ENCODE results near the gene FURIN.

The FURIN gene

DNA sequence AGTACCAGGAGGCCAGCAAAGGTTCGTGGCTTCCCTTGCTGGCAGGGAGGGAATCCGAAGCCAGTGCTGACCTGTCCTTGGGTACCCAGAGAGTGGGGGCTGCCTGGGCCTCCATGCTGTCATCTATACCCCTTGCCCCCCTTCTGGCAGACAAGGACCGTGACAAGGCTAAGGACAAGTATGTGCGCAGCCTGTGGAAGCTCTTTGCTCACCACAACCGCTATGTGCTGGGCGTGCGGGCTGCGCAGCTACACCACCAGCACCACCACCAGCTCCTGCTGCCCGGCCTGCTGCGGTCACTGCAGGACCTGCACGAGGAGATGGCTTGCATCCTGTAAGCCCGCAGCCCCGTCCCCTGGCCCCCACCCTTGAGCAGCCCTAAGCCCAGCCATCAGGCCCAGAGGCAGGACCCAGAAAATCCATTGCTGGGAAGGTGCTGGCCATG lies 18.7 kb downstream of the FURIN start:
- DNase-seq (ENCODE audit: low read depth in 1 of 2, low spot score in 1 of 2): no peak
- H3K27ac ChIP-seq (replicated peaks): peak overlapping the region; percentile 8; the same call in 1 of the 2 replicates
- TF ChIP-seq, protein P1, sequence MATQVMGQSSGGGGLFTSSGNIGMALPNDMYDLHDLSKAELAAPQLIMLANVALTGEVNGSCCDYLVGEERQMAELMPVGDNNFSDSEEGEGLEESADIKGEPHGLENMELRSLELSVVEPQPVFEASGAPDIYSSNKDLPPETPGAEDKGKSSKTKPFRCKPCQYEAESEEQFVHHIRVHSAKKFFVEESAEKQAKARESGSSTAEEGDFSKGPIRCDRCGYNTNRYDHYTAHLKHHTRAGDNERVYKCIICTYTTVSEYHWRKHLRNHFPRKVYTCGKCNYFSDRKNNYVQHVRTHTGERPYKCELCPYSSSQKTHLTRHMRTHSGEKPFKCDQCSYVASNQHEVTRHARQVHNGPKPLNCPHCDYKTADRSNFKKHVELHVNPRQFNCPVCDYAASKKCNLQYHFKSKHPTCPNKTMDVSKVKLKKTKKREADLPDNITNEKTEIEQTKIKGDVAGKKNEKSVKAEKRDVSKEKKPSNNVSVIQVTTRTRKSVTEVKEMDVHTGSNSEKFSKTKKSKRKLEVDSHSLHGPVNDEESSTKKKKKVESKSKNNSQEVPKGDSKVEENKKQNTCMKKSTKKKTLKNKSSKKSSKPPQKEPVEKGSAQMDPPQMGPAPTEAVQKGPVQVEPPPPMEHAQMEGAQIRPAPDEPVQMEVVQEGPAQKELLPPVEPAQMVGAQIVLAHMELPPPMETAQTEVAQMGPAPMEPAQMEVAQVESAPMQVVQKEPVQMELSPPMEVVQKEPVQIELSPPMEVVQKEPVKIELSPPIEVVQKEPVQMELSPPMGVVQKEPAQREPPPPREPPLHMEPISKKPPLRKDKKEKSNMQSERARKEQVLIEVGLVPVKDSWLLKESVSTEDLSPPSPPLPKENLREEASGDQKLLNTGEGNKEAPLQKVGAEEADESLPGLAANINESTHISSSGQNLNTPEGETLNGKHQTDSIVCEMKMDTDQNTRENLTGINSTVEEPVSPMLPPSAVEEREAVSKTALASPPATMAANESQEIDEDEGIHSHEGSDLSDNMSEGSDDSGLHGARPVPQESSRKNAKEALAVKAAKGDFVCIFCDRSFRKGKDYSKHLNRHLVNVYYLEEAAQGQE (IDR thresholded peaks at IDR 0.05; ENCODE audit: insufficient replicate concordance, low read depth): no peak
- TF ChIP-seq, protein P2, sequence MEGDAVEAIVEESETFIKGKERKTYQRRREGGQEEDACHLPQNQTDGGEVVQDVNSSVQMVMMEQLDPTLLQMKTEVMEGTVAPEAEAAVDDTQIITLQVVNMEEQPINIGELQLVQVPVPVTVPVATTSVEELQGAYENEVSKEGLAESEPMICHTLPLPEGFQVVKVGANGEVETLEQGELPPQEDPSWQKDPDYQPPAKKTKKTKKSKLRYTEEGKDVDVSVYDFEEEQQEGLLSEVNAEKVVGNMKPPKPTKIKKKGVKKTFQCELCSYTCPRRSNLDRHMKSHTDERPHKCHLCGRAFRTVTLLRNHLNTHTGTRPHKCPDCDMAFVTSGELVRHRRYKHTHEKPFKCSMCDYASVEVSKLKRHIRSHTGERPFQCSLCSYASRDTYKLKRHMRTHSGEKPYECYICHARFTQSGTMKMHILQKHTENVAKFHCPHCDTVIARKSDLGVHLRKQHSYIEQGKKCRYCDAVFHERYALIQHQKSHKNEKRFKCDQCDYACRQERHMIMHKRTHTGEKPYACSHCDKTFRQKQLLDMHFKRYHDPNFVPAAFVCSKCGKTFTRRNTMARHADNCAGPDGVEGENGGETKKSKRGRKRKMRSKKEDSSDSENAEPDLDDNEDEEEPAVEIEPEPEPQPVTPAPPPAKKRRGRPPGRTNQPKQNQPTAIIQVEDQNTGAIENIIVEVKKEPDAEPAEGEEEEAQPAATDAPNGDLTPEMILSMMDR (IDR thresholded peaks at IDR 0.05; ENCODE audit: insufficient read depth, low read length): no peak
- no peak for TF ChIP-seq GABPA (IDR thresholded peaks at IDR 0.05; ENCODE audit: low read depth)
- TF ChIP-seq POLR2AphosphoS5 (IDR thresholded peaks at IDR 0.05; ENCODE audit: low read depth): no peak
- no peak for TF ChIP-seq SPI1 (IDR thresholded peaks at IDR 0.05; ENCODE audit: borderline replicate concordance, low read depth)

DNA sequence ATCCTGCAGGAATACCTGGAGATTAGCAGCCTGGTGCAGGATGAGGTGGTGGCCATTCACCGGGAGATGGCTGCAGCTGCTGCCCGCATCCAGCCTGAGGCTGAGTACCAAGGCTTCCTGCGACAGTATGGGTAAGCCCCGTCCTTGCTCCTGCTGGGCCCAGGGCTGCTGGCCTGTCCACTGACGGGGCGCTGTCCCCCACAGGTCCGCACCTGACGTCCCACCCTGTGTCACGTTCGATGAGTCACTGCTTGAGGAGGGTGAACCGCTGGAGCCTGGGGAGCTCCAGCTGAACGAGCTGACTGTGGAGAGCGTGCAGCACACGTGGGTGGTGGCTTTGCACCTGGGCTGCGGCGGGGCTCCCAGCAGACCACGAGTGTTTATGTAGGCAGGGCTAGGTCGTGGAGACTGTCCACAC lies 20.9 kb downstream of the FURIN start:
- Histone ChIP-seq H3K4me3 (replicated peaks; ENCODE audit: insufficient read depth, low read length) (no peak overlapping the region), H3K27me3 (ENCODE audit: insufficient read depth, poor library complexity, severe bottlenecking) (no peaks in the 10 kb centered on the region), H3K27ac (replicated peaks) (no peak overlapping the region)
- TF ChIP-seq SPI1 (IDR thresholded peaks at IDR 0.05; ENCODE audit: borderline replicate concordance, low read depth) (no peak), POLR2AphosphoS5 (IDR thresholded peaks at IDR 0.05; ENCODE audit: low read depth) (0 out of 2 replicates have a peak, but pooled peaks have one; percentile 22)
- TF ChIP-seq, protein P2 (IDR thresholded peaks at IDR 0.05; ENCODE audit: insufficient read depth, low read length): no peak
- TF ChIP-seq, protein P1 (IDR thresholded peaks at IDR 0.05; ENCODE audit: insufficient replicate concordance, low read depth): no peak
- no peak for DNase-seq (ENCODE audit: low read depth in 1 of 2, low spot score in 1 of 2)

More for the DNA sequence above, 18.7 kb downstream of the FURIN start:
- Histone ChIP-seq H3K4me3 (replicated peaks; ENCODE audit: insufficient read depth, low read length) (no peak overlapping the region), H3K27me3 (ENCODE audit: insufficient read depth, poor library complexity, severe bottlenecking) (no peaks in the 10 kb centered on the region)

DNA sequence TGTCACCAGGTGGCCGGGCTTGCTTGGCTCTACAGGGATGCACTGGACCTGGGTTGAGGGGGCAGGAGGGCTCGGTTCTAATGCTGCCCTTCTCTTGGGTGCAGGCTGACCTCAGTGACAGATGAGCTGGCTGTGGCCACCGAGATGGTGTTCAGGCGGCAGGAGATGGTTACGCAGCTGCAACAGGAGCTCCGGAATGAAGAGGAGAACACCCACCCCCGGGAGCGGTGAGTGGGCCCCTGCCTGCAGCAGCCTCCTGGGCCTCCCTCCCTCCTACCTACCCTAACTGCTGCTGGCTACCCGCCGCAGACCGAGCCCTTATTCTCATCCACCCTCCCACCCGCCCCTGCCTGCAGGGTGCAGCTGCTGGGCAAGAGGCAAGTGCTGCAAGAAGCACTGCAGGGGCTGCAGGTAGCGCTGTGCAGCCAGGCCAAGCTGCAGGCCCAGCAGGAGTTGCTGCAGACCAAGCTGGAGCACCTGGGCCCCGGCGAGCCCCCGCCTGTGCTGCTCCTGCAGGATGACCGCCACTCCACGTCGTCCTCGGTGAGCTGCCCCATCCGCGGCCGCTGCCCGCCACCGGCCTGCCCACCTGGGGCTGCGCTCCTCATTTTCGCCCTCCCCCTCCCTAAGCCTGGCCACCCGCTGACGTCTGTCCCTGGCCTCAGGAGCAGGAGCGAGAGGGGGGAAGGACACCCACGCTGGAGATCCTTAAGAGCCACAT lies 21.5 kb downstream of the FURIN start:
- Histone ChIP-seq H3K4me3 (replicated peaks; ENCODE audit: insufficient read depth, low read length) (no peak overlapping the region), H3K27me3 (ENCODE audit: insufficient read depth, poor library complexity, severe bottlenecking) (no peaks in the 10 kb centered on the region), H3K27ac (replicated peaks) (no peak overlapping the region)
- TF ChIP-seq, protein P2 (IDR thresholded peaks at IDR 0.05; ENCODE audit: insufficient read depth, low read length): no peak
- TF ChIP-seq, protein P1 (IDR thresholded peaks at IDR 0.05; ENCODE audit: insufficient replicate concordance, low read depth): no peak
- no peak for DNase-seq (ENCODE audit: low read depth in 1 of 2, low spot score in 1 of 2)

Data from HL-60 (cell line).